ENCODE data around the gene CDRT4. TPM values are rescaled to one million over a fixed set of nuclear protein-coding genes. Genes with fewer than 3 reads are reported as not detected.
"Not testable (repeated sequence)": the region's sequence is repeated elsewhere in the genome, so short reads cannot be mapped to it uniquely, and the experiment has no call there.

The CDRT4 gene
- total RNA-seq, 2 donors from 2014 or later: 1.7 to 4.9 TPM

DNA sequence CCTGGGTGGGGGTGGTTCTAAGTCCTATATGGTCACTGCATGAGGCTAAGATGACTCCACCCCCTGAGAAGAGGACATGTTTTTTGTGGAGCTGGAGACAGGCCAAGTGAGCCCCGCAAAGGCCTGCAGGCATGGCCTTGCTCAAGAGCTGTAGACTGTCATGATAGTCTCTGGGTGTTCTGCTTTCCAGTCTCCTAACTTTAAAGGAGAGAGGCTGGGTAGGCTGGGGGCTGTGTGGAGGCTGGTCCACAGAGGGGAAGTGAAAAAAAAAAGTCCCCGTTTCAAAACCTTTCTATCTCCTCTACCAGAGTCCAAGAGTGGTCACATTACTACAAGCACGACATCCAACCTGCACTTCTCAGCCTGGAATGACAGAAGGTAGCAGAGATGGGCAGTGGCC lies 27.1 kb downstream of the CDRT4 start:
- DNase-seq: no peak
- intact Hi-C loops (cut with DNase I): no loop called here
- peak in 1 of 2 donors; percentile 22 for ATAC-seq

DNA sequence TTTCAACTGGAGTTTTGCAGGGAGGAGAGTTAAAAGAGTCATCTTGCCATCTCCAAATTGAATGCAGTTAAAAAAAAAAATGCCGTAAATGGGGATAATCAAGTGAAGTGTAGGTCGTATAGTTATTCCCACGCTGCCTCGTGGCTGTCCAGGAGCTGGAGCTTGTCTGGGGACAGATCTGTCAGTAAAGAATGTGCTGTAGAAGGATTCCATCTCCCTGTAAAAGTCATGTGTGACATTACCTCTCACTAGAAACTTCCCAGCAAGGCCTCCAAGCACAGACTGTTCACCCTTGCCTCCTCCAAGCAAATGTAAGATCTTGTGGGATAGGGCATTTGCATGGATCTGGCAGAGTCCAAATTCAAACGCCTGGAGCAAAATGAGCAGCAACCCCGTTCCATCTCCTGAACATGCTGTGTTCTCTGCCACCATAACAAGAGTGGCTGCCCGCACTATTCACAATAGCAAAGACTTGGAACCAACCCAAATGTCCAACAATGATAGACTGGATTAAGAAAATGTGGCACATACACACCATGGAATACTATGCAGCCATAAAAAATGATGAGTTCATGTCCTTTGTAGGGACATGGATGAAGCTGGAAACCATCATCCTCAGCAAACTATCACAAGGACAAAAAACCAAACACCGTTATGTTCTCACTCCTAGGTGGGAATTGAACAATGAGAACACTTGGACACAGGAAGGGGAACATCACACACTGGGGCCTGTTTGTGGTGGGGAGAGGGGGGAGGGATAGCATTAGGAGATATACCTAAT lies 28.0 kb downstream of the CDRT4 start:
- DNase-seq: not testable (repeated sequence)
- ATAC-seq: peak; percentile 12 to 25
- intact Hi-C loops (cut with DNase I): loop anchor here in 1 of 2 donors (5.0 kb wide), 1 partner anchor 63 kb away; no protein-coding TSS in a partner anchor

DNA sequence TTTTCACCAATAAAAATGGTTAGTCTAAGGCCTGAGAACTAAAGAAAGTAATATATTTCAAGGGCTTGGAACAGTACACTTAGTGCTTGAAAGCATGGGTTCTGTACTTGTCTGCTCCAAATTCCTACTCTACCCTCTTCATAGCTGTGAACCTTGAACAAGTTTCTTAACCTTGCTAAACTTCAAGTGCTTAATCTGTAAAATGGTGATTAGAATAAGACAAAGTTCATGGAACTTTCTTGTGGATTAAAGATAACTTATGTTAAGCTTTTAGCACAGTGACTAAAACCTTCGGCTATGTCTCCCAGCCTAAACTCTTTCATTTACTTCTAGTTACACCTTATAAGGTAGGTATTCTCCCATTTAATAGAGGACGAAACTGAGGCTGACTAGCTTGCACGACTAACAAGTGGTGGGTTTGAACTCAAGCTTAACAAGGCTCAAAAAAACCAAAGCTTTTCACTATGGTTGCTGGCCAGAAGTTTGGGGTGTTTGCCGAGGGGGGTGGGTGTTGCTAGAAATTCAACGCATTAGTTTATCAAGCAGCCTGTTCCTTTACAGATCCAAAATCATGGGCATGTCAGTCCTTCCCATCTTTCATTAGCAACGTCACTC lies 28.8 kb downstream of the CDRT4 start:
- ATAC-seq (no peak), DNase-seq (no peak)
- intact Hi-C loops (cut with DNase I): loop anchor here in 1 of 2 donors (5.0 kb wide), 1 partner anchor 64 kb away; no protein-coding TSS in a partner anchor

DNA sequence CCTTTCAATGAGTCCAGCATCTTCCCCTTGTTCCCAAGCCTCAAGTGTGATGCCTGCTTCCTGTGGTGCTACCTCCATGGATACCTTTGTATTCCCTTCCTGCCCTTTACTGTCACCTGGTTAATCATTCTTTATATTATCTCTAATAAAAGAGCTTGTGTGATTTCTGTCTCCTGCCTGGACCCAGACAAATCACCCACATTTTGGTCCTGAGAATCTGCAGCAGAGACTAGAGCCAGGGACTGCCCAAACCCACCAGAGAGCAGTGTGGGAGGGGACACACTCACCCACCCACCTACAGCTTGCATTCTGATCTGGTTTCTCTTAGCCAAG lies 30.2 kb downstream of the CDRT4 start:
- ATAC-seq (no peak), DNase-seq (no peak)
- intact Hi-C loops (cut with DNase I): loop anchor here in 1 of 2 donors (5.0 kb wide), 1 partner anchor 65 kb away; no protein-coding TSS in a partner anchor

DNA sequence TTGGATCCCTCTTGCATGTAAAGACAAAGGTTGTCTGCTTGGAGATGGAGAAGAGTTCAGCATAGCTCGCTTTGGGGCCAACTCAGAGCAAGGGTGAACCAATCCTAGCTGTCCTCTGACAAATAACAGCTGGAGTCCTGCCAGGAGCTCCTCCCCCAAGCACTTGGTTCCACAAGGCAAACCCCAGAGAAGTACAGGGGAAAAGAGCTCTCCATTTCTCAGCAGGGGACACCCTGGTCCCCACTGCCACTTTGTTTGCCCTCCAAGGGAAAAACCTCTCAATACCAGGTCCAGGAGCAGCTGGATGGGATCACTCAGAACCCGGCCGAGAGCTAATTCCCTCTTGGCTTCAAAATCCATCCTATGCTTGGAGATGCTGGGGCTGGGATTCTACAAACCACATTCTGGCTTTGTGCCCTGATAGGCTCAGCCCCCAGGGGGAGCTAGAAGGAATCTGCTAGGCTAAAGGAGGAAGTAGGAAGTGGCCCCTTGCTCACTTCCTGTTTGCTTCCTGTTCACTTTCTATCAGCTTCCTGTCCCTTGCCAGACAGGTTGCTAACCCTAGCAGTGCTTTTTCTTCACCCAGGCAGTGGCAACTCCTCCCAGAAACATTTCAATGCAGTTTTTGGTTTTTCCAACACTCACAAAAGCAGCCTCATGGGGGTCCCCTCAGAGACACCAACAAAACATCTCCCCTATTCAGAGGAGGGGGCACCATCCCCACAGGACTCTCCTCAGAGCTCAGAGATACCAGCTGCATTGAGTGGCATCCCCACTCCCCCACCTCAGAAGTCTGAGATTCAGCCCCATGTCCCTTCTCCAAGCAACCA lies 30.7 kb downstream of the CDRT4 start:
- ATAC-seq (peak; percentile 23 to 66), DNase-seq (peak; percentile 84)
- intact Hi-C loops (cut with DNase I): loop anchor here in 1 of 2 donors (5.0 kb wide), 1 partner anchor 66 kb away; no protein-coding TSS in a partner anchor

DNA sequence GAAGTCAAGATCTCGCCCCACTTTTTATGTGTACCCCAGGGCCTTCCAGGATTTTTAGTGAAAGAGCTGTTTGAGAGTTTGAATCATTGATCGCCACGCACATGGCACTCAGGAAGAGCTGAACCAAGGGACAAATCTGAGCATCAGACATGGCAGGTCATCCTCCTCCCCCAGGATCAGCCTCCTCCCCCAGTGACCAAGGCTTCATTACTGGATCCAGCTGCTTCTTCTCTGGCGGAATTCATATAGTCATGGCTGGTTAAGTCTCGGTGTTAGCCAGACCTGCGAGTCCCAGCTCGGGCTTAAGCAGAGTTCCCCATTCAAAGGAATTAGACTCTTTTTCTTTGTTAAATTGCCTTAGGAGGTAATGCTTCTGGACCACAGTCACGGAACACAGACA lies 32.5 kb downstream of the CDRT4 start:
- ATAC-seq (no peak), DNase-seq (no peak)
- intact Hi-C loops (cut with DNase I): loop anchor here in 1 of 2 donors (5.0 kb wide), 1 partner anchor 67 kb away; no protein-coding TSS in a partner anchor

DNA sequence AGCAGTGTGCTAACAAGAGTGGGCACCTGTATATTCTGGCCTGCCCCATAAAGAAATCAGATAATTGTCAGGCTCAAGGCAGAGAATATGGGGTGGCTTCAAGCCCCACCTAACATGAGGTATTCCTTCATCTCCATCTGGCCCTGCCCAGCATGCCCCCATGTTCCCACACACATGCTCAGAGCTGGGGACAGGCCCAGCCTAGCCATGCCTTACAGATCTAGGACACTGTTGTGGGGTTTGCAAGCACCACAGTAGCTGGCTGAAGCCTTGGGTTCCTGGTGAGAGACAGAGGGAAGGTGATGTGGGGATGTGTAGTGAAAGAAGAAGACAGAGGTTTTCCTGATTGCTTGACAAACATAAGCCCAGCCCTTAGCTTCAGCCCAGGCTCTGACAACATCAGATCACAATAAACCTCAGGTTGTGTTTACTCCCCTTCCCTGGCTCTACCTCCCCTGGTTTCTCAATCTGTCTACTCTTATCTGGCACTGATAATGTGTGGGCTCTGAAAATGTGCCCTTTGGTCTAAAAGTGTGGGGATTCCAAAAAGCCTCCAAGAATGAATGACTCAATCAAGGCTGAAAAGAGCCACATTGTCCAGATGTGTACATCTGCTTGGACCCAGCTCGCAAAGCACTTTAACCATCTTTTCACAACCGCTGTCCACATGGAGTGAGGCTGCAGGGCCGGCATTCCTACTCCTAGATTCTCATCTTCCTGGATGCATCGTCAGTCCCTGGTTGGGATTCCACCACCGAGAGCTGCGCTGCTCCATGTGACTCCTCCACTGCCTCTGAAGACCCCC lies 34.4 kb downstream of the CDRT4 start:
- ATAC-seq: peak; percentile 16 to 71
- intact Hi-C loops (cut with DNase I): no loop called here
- DNase-seq: peak; percentile 41

DNA sequence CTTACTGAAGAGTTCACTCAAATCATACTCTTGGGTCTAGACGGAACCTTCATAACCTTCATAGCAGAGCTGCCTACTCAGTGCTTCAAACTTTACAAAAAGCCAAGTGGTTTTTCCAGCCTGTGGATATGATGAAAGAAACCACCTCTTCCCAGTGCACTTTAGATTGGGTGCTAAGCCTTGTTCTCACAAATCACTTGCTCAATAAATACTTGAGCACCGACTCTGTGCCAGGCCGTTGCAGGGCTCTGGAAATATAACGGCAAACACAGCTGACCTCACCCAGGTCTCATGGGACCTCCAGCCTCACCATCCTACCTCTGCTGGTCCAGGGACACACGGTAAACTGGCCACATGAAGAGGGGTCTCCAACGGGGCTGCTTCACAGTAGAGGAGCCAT lies 35.7 kb downstream of the CDRT4 start:
- intact Hi-C loops (cut with DNase I): no loop called here
- ATAC-seq (peak in 1 of 2 donors; percentile 21), DNase-seq (no peak)

DNA sequence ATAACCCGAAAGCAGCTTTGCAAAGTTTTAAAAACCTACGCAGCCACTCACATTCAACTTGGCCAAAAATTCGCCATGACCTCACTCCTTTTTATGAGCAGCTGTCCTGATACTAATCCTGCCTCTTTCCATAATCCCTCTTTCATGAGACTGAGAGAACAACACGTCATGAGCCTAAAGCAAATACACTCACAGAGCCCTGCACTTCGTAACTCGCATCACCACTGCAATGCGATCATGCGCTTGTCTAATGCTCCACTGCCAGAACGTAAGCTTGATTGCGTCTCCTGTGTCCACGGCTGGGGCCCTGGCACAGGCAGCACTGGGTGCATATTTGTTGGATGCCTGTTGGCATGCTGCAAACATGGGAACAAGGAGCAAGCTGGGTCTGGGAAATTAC lies 36.2 kb downstream of the CDRT4 start:
- DNase-seq (peak; percentile 53), ATAC-seq (peak; percentile 52 to 79)
- intact Hi-C loops (cut with DNase I): no loop called here

DNA sequence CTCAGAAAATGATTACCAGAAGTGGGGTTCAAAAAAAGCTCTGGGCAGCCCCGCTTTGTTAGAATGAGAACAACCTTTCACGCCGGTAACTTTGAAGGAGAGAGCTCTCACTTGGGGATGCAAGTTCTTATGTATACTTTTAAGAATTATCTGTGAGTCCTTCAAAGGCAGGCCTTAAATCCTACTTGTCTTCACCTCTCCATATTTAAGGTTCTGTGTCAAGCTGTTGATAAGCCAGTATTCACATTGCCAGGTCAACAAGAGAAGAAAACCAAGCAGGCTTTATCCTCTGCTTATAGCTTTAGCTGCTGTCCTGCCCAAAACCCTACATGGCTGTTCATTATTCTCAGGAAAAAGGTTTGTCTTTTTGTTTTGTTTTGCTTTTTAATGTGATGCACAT lies 42.9 kb downstream of the CDRT4 start:
- no peak for DNase-seq
- ATAC-seq: no peak
- intact Hi-C loops (cut with DNase I): no loop called here

DNA sequence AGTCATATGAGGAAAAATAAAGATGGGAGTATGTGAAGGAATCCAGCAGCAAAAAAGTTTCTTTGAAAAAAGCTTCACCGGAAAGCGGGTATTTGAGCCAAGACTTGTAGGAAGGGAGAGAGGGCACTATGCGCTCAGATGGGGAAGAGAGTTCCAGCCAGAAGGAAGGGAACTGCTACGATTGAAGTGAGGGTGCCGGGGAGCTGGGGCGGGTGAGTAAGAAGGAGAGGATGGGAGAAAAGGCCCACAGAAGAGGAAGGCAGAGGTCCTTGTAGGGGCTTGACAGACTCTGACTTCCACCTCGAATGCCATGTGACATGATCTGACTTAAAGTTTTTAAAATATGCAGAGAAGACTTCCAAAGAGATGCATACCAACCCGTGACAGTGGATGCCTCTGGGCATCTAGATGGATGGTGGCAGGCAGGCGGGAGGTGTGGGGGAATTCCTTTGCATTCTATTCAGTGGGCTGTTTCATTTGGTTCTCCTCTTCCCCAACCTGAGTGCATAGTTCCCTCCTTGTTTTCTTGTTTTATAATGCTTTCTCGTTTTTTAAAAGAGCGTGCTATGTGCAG lies 44.9 kb downstream of the CDRT4 start:
- intact Hi-C loops (cut with DNase I): no loop called here
- peak in 1 of 2 donors; percentile 26 for ATAC-seq

DNA sequence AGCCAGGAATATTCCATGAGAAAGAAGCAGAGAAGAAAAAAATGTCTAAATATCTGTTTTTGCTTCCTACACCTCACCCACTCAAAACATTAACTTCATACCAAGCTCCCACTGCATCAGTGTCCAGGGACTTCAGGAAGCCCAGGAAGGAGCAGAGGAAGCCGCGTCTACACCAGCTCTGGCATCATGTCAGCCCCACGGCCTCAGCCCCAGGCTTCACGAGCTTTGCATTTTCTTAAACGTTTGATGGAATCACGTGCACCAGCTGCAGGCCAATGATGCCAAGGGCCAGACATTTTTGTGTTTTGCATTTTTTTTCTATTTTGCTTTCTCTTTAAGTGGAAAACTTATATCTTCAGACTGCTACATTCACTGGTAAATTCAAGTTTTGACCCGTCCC lies 48.6 kb downstream of the CDRT4 start:
- intact Hi-C loops (cut with DNase I): no loop called here
- no peak for DNase-seq
- ATAC-seq: no peak

More for the DNA sequence above, 44.9 kb downstream of the CDRT4 start:
- no peak for DNase-seq

DNA sequence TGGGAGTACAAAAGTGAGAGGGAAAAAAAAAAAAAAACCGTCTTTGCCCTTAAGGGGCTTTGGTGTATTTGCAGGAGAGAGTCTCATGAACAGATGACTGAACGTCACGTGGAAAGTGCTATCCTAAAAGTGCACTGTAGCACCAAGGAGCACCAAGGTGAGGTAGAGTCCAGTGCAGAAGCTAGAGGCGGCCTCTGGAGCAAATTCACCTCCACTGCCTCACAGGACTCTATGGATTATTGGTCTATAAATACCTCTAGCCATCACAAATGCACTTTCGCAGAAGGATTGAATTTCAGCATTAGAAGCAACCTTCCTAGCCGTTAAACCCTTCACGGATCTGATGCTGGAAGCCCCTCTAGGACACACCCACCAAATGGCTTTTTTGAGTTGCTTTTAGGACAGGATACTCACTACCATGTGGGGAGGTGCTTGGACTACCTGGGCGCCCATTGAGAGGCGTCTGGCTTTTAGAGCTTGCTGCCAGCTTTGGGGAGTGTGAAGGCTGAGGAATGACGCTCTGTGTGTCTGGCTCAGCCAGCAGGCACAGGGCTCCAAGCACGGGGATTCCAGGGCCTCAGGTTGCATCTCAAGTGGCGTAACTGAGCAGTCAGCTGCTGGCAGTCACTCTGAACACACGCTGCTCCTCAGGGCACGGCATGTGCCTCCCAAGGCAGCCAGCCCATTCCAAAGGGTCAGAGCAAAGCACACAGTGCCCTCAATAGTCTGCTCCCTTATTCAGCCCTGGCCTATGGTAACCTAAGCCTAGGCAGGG lies 52.7 kb downstream of the CDRT4 start:
- intact Hi-C loops (cut with DNase I): no loop called here
- peak; percentile 71 for DNase-seq
- peak; percentile 84 to 88 for ATAC-seq

DNA sequence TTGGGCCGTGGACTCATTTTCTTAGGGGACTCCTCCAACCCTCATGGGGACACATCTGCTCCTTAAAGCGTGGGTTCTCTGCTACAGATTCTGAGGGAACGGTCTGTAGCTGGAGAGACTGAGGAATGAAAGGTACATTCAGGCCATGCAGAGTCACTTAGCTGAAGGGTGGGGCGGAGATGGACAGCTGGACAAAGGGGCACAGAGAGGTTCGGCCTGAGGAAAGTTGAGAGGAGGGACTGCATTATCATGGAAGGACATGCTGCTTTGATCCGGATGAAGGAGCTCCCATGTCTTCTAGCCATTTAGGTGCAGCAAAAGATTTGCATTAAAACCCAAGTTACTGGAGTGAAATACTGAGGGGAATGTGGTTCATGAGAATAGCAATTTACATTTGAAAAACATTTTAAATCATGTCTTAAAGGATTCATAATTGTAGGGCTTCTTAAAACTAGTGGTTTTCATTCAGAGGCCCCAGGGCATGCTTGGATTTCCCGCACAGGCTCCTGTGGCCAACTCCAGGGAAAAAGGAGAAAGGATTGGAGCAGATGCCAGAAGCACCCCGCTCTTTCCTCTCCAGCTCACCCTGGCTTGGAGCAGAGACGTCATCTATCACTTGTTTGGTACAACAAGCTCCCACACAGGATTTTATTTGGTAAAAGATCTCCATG lies 54.2 kb downstream of the CDRT4 start:
- DNase-seq (no peak), ATAC-seq (no peak)
- intact Hi-C loops (cut with DNase I): no loop called here

DNA sequence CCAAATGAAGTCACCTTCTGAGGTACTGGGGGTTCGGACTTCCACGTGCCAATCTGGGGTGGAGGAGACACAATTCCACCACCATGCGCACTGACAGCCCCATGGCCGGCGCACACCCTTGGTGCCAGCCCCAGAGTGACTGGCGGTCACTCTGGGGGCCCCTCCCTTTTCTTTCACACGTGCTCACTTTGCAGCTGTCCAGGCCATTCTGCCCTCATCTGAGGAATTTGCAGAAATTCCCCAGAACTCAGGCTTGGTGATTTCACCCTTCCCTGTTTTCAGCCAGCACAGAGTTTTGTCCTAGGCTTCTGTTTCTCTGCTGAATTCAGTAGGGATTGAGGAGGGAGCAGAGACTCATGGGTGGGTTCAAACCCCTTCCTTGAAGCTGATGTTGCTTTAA lies 54.8 kb downstream of the CDRT4 start:
- intact Hi-C loops (cut with DNase I): no loop called here
- ATAC-seq (no peak), DNase-seq (no peak)

DNA sequence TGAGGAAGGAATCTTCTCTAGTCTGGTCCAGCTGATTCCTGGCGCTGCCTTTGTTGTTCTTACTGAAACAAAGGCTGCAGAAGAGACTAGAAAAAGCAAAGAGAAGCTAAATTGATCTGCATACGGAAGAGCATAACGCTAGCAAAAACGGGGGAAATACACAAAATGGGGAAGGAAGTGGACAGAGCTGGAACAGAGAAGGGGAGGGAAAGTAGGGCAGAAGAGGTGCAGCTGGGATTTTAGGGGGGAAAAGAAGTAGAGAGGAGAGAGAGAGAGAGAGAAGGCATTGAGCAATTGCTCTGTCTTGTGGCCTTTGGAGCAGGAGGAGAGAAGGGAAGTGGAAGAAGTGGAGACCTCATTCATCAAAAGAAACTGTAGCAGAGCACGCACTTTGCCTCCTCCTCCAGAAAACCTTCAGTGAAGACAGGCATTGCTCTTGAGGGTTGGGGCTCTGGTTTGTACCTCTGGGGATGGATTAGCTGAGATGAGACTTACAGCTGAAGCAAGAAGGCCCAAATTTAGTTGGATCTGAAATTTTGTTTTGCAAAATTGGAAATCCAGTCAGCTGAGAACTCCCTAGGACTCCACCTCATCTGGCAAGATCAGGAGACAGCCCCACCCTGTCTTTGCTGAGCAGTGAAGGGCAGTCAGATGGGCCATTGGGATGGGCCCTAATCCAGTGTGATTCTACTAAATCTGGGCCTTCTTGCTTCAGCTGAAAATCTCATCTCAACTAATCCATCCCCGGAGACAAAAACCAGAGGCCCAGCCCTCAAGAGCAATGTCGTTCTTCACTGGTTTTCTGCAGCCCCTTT lies 55.8 kb downstream of the CDRT4 start:
- intact Hi-C loops (cut with DNase I): no loop called here
- DNase-seq (peak; percentile 42), ATAC-seq (peak; percentile 35 to 59)
